GM19239 (cell line): ENCODE measurements around the gene GYG2.
"Not testable (repeated sequence)": the region's sequence is repeated elsewhere in the genome, so short reads cannot be mapped to it uniquely, and the experiment has no call there.

Source experiments
- DNase-seq: peaks from one replicate; pipeline ENCODE4 v3.0.0; 2011; ENCODE audit warnings: low spot score; ENCODE audit not compliant: insufficient read length
- FAIRE-seq: peaks from 2 replicates; lab custom pipeline; 2011; peaks lifted over from hg19 to GRCh38; lab: Jason Lieb, UNC

The GYG2 gene

DNA sequence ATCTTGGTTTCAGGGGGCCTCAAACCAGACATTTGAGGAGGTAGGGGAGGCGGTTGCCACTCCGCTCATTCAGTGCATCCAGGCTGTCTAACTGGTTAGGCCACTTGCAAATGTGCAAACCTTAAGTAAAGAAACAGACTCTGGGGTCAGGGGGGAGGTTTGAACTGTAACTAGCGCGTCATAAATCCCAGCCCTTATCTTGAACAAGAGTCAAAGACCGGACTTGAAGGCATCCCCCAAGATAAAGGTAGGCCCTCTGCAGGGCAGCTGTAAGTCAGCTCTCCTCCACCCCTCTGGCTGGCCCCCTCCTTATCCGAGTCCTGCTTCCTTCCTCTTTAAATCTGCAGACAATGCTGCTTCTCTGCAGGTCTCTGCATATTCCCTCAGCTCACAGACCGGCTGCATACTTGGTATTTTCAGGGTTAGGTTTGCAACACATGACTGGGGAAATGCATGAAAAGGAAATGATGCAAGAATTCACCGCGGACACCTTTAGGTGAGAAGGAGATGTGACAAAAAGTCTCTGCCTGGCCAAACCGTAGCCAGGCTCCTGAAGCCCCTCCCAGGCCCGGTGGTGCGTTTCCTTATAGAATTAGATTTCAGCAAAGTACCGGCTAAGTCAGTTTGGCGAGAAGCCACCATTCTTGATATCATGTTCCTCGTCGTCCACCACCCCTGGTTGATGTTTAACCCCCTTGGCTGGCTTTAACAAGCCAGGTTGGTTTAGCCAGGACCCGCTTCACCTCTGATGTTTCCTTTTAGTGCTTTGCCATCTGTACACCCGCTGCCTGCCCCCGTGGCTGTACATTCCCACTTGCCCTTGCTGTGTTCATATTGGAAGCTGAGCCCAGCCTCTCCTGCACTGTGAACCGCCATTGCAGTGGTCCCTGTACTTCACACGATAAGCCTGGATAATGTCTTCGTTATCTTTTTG is 69.2 kb downstream of the GYG2 start:
- not testable (repeated sequence) for DNase-seq, FAIRE-seq

DNA sequence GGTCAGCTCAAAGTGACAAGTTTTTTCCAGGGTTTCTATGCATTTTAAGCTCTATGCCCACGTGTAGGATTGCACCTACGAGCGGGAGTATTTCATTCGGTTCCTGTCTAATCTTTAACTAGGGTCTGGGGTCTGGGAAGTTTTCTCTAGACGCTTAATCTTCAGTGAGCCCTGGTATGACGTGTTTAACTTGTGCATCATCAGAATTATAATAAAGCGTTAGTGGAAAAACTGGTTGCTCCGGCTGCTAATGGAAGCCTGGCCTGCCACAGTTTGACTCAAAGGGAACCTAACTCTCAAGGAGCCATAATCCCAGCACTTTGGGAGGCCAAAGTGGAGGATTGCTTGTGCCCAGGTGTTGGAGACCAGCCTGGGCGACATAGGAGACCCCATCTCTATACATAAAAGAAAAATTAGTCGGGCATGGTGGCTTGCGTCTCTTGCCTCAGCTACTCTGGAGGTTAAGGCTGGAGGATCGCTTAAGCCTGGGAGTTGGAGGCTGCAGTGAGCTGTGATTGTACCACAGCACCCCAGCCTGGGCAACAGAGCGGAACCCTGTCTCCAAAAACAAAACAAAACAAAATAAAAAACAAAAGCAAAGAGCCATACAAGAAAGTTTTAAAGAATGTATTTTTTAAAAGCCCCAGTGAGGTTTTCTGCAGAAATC is 70.2 kb downstream of the GYG2 start:
- DNase-seq, result no peak
- FAIRE-seq, result no peak

DNA sequence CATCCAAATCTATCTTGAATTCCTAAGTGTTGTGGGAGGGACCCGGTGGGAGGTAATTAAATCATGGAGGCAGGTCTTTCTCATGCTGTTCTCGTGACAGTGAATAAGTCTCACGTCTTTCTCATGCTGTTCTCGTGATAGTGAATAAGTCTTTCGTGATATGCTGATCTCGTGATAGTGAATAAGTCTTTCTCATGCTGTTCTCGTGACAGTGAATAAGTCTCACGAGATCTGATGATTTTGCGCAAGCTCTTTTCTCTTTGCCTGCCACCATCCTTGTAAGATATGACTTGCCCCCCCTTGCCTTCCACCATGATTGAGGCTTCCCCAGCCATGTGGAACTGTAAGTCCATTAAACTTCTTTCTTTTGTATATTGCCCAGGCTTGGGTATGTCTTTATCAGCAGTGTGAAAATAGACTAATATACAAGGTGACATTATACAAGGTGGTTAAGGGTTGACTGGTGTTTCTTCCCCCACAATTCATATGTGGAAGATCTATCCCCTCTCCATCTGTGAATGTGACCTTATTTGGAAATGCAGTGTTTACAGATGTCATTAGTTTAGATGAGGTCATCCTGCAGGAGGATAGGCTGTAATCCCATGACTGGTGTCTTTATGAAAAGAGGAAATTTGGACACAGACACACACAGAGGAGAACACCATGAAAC is 72.8 kb downstream of the GYG2 start:
- FAIRE-seq, result no peak
- no peak for DNase-seq

DNA sequence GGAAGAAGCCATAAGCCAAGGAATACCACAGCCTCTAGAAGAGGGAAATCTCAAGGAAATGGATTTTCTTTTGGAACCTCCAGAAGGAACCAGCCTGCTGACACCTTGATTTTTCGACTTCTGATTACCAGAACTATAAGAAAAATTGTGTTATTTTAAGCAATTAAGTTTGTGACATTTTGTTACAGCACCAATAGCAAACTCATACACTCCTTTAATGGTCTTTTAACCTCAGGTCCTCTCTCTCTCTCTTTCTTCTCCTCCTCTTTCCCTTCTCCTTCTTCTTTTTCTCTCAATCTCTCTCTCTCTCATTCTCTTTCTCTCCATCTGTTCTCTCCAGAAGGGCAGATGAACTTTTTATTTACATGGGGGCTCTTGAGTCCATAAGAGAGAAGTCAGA is 74.1 kb downstream of the GYG2 start:
- no peak for FAIRE-seq
- no peak for DNase-seq

DNA sequence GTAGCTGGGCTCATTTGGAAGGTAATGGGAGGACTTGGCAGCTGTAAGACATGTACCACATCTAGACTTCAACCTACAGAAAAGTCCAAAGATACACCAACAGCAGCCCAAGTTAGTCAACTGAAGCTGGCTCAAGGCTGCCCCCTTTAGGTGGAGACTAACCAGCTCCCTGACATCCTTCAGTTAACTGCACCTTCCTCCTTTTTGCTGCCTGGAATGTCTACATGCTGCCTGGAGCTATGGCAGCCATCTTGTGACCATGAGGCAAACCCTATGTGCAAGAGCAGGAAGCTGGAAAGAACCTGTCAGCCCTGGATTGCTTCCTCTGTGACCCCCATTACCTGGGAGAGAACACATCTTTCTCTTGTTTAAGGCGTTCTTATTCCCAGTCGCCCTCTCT is 74.6 kb downstream of the GYG2 start:
- no peak for DNase-seq
- no peak for FAIRE-seq

DNA sequence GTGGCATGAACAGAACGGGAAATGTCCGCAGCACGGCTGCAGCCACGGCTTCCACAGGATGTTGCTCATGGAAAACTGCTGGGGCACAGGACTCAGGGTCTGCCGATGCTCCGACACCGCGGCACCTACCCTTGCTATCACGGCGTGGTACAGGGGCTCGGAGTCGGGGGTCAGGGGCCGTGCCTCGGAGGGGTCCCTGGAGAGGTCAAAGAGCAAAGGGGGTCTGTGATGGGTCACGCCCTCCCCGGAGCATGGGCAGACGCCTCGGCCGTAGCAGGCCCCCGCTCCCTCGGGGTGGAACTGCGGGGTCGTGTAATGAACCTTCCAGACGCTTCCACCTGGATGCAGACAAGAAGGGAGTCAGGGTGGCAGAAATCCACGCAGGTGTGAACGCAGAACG is 78.6 kb downstream of the GYG2 start:
- DNase-seq (no peak), FAIRE-seq (no peak)

DNA sequence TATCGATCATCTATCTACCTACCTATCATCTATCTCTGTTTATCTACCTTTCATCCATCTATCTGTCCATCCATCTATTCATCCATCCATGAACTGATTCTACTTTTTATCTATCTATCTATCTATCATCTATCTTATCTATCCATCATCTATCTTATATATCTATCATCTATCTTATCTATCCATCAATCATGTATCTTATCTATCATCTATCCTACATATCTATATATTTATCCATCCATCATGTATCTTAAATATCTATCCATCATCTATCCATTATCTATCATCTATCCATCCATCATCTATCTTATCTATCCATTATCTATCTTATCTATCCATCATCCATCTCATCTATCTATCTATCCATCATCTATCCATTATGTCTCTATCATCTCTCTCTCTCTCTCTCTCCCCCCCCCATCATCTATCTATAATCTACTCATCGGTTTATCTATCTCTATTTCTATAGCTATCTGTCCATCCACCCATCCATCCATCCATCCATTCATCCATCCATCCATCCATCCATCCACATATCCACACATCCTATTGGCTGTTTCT is 79.5 kb downstream of the GYG2 start:
- DNase-seq, result no peak
- no peak for FAIRE-seq

DNA sequence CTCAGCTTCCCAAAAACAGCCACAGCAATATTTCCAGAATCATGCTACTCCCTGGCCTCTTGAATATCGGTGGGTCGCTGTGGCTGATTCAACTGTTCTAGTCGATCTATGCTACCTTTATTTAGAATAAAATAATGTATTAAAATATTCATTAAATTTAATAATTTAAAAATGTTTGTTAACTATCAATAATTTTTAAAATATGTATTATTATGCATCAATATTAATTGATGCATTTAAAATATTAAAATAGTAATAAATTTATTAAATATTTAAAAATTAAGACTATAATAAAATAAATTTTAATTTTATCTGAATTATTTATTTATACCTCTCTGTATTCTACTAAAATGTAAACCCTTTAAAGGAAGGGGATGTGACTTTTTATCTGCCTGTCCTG is 81.4 kb downstream of the GYG2 start:
- no peak for FAIRE-seq
- no peak for DNase-seq

DNA sequence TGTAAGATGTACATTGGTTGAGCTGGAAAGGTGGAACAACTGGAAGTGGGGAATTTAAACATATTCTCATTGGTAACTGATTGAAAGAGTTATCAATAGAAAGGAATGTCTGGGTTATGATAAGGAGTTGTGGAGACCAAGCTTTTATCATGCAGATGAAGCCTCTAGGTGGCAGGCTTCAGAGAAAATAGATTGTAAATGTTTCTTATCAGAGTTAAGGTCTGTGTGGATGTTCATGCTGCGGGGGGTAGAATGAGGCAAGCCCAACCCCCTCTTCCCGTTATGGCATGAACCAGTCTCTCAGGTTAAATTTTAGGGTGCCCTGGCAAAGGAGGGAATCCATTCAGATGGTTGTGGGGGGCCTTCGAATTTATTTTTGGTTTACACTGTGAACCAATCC is 84.4 kb downstream of the GYG2 start:
- no peak for DNase-seq
- FAIRE-seq, result no peak

DNA sequence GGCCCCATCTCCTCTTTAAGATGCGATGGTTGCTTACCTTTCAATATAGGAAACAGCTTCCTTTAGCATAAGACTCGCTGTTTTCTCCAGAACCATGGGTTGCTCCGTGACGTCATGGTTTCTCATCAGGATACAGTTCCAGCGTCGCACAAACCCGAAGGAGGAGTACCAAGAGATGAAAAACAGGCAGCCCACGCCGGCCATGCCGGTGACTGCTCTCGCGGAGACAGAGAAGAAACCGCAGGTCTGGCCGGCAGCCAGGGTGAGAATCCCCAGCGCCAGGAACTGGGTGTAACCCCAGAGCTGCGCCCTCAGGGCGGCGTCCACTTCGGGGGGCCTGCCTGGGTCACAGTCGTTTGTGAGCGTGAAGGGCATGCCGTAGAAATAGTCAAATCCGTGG is 89.0 kb downstream of the GYG2 start:
- no peak for FAIRE-seq

DNA sequence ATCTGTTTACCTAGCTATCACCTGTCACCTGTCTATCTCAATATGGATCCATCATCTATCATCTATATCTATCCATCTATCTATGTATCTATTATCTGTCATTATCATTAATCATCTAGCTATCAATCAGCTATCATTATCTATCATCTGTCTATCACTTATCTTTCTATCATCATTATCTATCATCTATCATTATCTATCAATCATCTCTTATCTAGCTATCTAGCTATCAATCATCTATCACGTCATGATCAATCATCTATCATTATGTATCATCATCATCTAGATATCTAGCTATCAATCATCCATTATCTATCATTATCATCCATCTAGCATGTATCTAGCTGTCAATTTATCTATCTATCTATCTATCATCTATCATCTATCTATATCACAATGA is 92.5 kb downstream of the GYG2 start:
- DNase-seq, result no peak
- no peak for FAIRE-seq

More for the DNA sequence above, 89.0 kb downstream of the GYG2 start:
- no peak for DNase-seq

DNA sequence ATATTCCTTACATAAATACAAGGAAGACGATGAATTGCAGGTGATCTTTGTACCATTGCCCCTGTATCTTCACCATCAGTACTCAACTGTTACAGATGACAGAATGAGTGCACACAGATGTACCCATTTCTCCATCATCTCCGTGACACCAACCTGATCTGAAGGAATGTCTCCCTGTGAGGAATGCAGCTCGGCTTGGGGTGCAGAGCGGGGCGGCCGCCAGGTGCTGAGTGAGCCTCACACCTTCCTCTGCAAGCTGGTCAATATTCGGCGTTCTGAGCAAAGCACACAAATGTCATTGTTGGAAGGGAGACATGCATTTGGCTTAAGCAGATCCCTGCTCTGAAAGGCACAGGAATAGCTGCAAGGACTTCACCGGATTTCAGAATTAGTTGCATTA is 93.0 kb downstream of the GYG2 start:
- DNase-seq, result no peak
- FAIRE-seq, result no peak

DNA sequence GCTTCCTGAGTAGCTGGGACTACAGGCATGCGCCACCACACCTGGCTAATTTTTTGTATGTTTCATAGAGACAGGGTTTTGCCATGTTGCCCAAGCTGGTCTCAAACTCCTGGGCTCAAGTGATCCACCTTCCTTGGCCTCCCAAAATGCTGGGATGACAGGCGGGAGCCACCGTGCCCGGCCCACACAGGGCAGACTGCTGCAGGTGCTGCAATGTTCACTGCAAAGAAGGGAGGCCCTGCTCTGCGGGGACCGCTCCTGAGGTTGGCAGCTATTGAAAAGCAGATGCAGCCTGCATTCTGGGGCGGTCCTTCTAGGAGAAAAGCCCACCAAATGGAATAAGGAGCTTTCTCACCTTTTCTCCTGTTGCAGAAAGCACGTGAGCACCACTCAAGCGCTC is 95.4 kb downstream of the GYG2 start:
- FAIRE-seq (no peak), DNase-seq (no peak)

DNA sequence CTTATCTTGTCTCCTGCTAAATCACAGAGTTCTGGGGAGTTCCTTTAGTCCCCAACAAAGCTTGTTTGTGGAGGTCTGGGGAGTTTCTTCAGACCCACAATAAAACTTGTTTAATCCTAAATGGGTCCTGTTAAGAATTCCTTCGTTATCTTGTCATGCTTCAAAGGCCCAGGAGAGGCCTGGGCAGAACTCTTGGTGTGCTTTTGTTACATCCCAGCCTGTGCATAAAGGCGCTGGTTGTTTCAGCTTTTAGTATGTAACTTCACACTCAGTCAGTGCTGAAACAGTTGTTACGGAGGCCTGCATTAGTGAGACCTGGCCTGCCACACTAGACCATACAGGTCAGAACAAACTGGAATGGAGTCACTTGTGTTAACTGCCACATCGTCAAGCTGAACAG is 97.5 kb downstream of the GYG2 start:
- not testable (repeated sequence) for FAIRE-seq, DNase-seq

DNA sequence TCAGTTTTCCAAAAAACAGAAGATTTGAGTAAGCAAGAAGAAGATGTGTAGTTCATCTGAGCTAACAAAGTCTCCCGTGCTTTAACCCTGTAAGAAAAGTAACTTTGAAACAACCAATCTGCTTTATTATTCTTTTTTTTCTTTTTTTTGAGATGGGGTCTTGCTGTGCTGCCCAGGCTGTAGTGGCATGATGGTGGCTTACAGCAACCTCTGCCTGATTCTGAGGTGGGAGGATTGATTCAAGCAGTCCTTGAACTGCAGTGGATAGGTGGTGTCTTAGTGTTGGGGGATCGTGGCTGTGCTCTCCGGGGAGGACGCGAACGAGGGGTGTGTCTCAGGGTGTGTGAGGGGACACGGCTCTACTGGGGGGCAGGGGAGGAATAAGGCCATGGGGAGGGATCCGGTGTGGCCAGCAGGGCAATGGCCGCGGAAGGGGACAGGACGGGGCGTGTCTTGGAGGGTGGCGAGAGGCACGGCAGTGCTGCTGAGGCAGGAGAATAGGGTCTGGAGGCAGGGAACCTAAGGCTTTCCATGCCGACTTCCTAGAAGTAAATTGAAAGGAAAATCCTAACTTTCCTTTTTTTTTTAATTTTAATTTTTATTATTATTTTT is 98.0 kb downstream of the GYG2 start:
- no peak for DNase-seq
- FAIRE-seq, result no peak

DNA sequence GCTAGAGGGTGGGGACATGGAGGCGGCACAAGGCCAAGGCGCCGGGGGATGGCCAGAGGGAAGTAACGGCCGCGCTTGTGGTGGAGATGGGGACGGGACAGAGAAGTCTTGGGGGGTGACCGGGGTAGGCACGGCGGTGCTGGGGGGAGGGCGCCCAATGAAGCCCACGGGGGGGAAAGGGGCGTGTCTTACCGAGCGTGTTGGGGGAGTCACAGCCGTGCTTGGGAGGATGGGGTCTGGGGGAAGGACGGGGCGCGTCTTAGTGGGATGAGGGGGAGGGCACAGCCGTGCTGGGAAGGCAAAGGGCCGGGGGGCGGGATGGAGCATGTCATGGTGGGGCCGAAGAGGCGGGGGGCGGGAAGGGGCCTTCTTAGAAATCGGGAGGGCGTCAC is 99.5 kb downstream of the GYG2 start:
- no peak for FAIRE-seq
- DNase-seq, result no peak

DNA sequence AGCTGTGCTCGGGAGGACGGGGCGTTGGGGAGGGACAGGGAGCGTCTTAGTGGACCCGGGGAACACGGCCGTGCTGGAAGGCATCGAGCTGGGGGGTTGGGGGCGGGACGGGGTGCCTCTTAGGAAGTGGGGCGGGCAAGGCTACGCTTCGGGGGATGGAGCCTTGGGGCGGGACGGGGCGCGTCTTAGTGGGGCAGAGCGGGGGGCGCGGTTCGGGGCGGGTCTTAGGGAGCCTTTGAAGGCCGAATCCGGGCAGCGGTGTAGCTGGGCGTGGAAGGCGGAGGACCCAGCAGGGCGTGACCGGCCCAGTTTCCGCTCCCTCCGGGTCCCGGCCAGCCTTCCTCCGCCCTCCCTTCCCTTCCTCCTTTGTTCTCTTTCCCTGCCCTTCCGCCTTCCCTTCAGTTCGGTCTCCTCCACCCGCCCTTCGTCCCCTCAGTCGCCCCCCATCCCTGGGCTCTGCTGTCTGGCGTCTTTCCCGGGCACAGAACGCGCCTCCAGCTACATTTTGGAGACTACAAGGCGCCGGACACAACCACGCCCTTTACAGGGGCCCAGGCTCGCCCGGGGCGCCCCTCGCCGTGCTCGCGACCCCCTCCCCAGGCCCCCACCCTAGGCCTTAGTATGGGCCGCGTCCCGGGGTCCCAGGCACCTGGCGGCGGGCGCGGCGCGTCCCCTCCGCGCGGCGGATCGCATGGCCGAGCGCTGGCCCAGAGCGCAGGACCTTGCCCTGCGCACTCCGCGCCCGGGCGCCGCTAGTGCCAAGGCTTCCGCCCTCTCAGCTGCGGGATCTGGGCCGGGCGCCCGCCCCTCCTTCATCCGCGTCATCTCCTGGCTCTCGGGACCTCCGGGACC is 100.1 kb downstream of the GYG2 start, which contains the start of gene ARSD:
Gene ARSD, minus strand, starts transcription at position 757 of the 852 bp plus-strand sequence. Its CDS starts 64 bp downstream, at position 693.
- DNase-seq (peak; percentile 40), FAIRE-seq (no peak)

DNA sequence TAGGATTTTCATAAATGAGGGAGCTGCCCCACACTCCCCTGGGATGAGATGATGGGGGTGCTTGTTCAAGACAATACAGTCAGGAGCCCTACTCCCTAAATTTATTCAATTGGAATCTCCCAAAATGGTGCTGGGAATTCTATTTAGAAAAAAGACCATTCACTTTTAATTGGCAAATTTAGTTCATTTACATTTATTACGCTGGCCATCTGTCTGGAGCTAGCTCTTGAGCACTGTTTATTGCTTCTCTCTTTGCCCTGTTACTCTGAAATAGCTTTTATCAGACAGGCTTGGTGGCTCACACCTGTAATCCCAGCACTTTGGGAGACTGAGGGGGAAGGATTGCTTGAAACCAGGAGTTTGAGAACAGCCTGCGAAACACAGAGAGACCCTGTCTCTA is 102.4 kb downstream of the GYG2 start:
- no peak for DNase-seq

DNA sequence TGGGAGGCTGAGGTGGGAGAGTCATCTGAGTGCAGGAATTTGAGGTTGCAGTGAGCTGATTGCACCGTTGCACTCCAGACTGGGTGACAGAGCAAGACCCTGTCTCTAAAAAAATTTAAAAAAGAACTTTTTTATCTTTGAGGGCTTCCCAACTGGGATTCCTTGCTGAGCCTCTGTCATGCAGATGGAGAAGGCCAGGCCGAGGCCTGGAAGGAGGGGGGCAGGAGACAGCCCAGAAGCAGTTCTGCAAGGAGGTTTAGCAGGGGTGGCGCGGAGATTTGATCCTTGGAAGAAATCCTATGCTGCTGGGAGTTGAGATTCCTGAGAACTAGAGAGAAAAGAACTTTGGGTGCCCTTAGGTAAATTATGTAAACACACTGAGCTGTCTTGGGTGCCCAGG is 102.9 kb downstream of the GYG2 start:
- FAIRE-seq, result no peak
- no peak for DNase-seq

More for the DNA sequence above, 102.4 kb downstream of the GYG2 start:
- FAIRE-seq, result no peak
